Measurements from ENCODE around the gene B4GAT1.
"Not testable (repeated sequence)": the region's sequence is repeated elsewhere in the genome, so short reads cannot be mapped to it uniquely, and the experiment has no call there.

B4GAT1 gene

DNA sequence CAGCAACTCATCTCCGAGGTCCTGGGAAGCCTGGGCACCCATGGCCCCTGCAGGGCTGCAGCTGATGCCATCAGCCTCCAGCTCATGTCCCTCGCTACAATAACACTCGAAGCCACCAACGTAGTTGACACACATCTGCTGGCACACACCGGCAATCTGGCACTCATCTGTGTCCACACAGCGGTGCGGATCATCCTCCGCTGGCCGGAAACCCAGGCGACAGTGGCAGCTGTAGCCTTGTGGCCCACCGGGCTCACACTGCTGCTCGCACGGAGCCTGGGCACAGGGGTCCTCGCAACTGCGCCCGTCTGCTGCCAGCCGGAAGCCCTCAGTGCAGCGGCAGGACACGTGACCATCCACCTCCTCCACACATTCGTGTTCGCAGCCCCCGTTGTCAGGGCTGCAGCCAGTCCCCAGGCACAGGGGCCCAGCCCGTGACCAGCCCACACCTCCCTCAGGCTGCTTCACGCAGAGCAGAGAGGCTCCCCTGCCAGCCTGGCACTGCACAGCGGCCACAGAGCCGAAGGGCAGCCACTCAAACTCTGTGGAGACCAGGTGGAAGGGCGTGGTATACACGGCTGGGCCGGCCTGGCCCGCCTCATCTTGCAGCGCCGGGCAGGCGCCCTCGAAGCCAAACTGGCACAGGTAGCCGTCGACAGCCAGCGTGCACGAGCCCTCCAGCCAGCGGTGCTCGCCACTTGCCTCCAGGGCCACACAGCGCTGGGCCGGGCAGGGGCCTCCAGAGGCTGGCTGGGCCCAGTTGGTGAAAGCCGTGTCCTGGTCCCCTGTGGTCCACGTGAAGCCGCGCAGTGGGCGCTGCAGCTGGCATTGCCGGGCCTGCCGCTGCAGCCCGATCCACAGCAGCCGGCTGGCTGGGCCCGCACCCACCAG lies 31.3 kb downstream of the B4GAT1 start:
- Mint-ChIP-seq H3K9me3 (no peaks in the 10 kb centered on the region), H3K27ac (no peak overlapping the region), H3K4me3 (no peak overlapping the region), H3K36me3 (ENCODE audit: low read depth) (no peaks in the 10 kb centered on the region), H3K4me1 (ENCODE audit: low read depth) (peaks cover 52% of the 10 kb centered on the region), H3K27me3 (peaks cover 27% of the 10 kb centered on the region)
- intact Hi-C loops (cut with micrococcal nuclease) = no loop called here

DNA sequence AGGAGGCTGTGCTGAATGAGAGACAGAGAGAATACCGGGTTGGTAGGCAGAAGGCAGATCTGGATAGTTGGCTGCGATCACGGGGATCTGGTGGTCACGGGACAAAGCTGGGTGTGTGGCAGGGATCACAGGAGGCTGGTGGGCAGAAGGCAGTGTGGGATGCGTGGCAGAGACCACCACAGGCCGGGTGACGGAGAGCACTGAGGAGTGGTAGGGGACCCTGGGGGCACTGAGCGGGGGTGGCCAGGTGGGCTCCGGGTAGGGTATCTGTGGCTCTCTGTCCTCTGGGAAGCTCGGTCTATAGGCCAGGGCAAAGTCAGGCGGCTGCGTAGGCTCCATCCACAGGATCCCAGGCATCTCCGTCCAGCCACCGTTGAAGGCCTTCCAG lies 31.9 kb downstream of the B4GAT1 start:
- peaks cover 27% of the 10 kb centered on the region for H3K27me3 Mint-ChIP-seq
- no peak overlapping the region for H3K4me3 Mint-ChIP-seq
- H3K27ac Mint-ChIP-seq = peak overlapping the region; percentile 67
- H3K9me3 Mint-ChIP-seq = no peaks in the 10 kb centered on the region
- H3K4me1 Mint-ChIP-seq (ENCODE audit: low read depth) = peaks cover 52% of the 10 kb centered on the region
- no peaks in the 10 kb centered on the region for H3K36me3 Mint-ChIP-seq (ENCODE audit: low read depth)
- intact Hi-C loops (cut with micrococcal nuclease) = no loop called here

DNA sequence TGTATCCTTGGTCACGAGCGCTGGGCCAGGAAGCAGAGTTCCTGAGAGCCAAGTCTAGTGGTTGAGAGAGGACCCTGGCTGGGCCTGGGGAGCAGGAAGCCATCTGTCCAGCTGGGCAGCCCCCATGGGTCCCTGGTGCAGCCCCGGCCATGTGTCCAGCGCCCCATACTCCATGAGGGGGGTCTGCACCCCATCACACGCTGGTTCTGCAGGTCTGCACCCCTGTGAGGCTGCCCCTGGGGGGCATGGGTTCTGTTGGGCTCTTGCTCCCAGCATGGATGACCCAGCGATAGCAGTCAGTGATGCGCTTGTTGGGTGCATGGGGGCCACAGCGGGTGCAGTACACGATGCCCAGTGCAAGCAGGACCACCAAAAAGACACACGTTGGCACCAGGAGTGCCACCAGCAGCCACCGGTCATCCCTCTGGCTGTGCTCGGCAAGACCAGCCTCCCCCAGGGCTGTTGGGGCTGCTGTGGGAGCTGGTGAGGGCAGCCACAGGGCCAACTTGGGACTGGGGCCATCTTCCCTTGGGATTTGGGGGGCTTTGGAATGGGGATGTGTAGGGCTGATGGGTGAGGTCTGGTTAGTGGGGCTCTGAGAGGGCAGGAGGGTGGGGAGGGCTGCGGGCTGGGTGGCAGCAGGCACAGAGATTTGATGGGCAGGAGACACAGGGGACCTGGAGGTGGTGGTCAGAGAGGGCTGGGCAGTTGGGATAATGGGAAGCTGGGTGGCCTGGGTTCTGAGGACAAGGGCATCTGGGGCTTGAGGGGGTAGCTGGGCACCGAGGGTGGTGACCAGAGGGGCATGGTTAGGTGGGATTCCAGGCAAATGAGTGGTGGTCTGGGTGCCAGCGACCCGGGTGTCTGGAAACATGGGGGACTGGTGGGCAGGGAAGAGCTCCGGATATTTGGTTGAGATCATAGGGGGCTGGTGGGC lies 32.6 kb downstream of the B4GAT1 start:
- H3K9me3 Mint-ChIP-seq = no peaks in the 10 kb centered on the region
- peak overlapping the region; percentile 89 for H3K27ac Mint-ChIP-seq
- H3K4me1 Mint-ChIP-seq (ENCODE audit: low read depth) = peaks cover 52% of the 10 kb centered on the region
- peaks cover 30% of the 10 kb centered on the region for H3K27me3 Mint-ChIP-seq
- no peak overlapping the region for H3K4me3 Mint-ChIP-seq
- intact Hi-C loops (cut with micrococcal nuclease) = no loop called here
- H3K36me3 Mint-ChIP-seq (ENCODE audit: low read depth) = no peaks in the 10 kb centered on the region

DNA sequence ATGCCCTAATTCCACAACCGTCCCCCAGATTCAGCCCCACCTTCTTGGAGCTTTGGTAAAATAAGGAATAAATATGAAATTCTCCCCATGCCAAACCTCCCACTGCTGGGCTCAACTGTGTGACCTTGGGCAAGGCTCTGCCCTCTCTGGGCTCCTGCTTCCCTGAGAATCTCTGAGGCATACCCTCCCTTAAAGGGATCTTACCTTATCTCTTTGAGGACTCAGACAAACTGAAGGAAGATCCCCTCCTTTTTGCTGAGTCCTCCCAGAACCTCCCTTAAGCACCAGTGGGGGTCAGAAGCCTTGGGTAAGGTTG lies 33.3 kb downstream of the B4GAT1 start:
- intact Hi-C loops (cut with micrococcal nuclease) = no loop called here
- Mint-ChIP-seq H3K27ac (peak overlapping the region; percentile 89), H3K36me3 (ENCODE audit: low read depth) (no peaks in the 10 kb centered on the region), H3K4me3 (no peak overlapping the region), H3K9me3 (no peaks in the 10 kb centered on the region), H3K27me3 (peaks cover 34% of the 10 kb centered on the region), H3K4me1 (ENCODE audit: low read depth) (peaks cover 48% of the 10 kb centered on the region)

DNA sequence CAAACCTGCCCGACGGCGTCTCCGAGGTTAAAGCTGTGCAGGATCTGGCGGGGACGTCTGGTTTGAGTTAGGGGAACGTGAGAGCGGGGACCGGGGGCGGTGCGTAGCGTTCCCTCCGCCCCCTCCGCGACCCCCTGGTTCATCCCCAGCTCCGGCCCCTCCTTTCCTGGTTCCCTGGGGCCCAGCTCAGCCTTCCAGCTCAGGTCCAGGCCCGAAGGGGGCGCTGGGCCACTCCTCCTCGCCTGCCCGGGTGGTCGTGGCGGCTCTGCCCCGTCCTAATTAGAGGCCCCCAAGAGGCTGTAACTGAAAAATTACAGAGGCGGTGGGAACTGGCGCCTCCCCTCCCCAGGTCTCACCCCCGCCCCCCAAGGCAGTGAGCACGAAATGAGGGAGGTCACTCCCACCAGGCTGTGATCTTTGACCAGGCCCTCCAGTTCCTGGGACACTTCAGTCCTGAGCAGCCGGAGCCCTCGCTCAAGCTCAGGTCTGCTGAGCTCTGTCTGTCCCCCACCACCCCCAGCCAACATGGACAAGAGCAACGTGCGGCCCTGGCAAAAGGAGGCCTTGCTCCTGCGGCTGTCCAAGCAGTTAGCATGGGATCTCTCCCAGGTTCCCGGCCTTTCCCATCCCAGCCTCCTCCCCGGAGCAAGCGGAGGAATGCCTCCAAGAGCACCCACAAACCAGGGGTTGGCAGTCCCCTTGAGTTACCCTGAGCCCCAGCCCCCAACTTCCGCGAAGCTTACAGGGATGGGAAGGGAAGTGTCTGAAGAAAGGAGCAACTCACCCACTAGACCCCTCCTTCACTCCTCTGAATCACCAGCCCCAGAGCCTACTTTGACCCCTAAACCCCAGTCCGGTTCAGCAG lies 33.9 kb downstream of the B4GAT1 start:
- peaks cover 42% of the 10 kb centered on the region for H3K4me1 Mint-ChIP-seq (ENCODE audit: low read depth)
- intact Hi-C loops (cut with micrococcal nuclease) = no loop called here
- no peaks in the 10 kb centered on the region for H3K9me3 Mint-ChIP-seq
- H3K27ac Mint-ChIP-seq = peak overlapping the region; percentile 89
- H3K36me3 Mint-ChIP-seq (ENCODE audit: low read depth) = no peaks in the 10 kb centered on the region
- peak overlapping the region; percentile 88 for H3K4me3 Mint-ChIP-seq
- H3K27me3 Mint-ChIP-seq = peaks cover 38% of the 10 kb centered on the region

DNA sequence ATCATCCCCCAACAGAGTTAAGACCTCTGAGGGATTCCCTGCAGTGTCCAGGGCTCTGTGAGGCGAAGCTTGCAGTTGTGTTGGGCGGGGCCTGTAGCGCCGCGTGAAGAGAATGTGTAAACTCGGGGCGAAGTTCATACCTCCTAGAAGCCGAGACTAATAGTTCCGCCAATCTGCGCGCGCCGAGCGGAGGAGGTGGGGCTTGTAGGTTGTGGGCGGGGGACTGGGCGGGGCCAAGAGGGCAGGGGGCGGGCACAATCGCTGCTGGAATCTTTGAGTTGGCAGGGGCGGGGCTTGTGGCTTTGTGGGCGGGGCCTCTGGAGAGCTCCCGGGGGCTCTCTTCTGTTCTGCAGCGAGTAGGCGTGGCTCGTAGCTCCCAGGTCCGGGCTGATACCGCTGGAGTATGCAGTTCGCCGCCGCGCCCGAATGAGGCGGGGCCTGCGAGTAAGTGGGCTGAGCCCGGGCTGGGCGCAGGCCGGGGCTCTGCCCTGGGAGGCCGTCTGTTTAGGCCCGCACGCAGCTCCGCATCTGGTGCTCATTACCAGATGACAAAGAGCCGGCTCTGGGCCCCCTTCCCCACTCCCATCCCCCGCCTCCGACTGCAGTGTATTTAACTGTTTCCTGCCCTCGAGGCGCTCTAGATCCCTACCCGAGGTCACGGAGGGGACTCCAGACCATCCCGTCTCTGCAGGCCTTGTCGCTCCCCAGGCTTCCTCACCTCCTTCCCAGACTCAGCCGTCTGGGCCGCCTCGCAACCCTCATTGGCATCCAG lies 34.7 kb downstream of the B4GAT1 start:
- H3K4me3 Mint-ChIP-seq = peak overlapping the region; percentile 88
- peaks cover 38% of the 10 kb centered on the region for H3K27me3 Mint-ChIP-seq
- H3K9me3 Mint-ChIP-seq = no peaks in the 10 kb centered on the region
- intact Hi-C loops (cut with micrococcal nuclease) = no loop called here
- peaks cover 34% of the 10 kb centered on the region for H3K4me1 Mint-ChIP-seq (ENCODE audit: low read depth)
- H3K36me3 Mint-ChIP-seq (ENCODE audit: low read depth) = no peaks in the 10 kb centered on the region
- H3K27ac Mint-ChIP-seq = peak overlapping the region; percentile 89

DNA sequence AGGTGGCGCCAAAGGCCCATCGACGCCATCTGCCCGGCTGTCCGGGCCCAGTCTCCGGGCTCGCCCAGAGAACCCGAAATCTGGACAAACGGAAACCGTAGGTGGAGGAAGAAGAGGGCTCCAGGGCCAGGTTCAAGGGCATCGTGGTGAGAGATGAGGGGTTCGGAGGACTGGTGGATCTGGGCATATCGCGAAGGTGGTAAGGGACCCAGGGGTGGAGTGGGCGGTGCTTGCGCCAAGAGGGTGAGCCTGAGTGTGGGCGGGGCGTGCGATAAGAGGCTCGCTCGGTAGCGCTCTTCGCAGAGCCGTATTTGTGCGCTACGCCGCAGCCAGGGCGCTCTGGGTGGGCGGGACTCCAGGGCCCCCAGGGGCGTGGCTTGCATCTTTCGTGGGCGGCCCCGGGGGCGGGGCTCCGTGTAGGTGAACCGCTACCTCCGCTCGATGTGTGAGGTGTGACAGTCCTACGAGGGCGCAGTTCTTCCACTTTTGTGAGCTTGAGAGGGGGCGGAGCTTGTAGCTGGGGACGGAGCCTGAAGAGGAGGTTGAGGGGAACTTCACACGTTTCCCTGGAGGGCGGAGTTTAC lies 35.4 kb downstream of the B4GAT1 start:
- no peaks in the 10 kb centered on the region for H3K36me3 Mint-ChIP-seq (ENCODE audit: low read depth)
- intact Hi-C loops (cut with micrococcal nuclease) = loop anchor here (1.0 to 2.0 kb wide), 2 partner anchors 16 to 77 kb away; no protein-coding TSS in a partner anchor
- H3K4me3 Mint-ChIP-seq = peak overlapping the region; percentile 88
- peaks cover 38% of the 10 kb centered on the region for H3K27me3 Mint-ChIP-seq
- H3K9me3 Mint-ChIP-seq = no peaks in the 10 kb centered on the region
- peaks cover 27% of the 10 kb centered on the region for H3K4me1 Mint-ChIP-seq (ENCODE audit: low read depth)
- peak overlapping the region; percentile 89 for H3K27ac Mint-ChIP-seq

DNA sequence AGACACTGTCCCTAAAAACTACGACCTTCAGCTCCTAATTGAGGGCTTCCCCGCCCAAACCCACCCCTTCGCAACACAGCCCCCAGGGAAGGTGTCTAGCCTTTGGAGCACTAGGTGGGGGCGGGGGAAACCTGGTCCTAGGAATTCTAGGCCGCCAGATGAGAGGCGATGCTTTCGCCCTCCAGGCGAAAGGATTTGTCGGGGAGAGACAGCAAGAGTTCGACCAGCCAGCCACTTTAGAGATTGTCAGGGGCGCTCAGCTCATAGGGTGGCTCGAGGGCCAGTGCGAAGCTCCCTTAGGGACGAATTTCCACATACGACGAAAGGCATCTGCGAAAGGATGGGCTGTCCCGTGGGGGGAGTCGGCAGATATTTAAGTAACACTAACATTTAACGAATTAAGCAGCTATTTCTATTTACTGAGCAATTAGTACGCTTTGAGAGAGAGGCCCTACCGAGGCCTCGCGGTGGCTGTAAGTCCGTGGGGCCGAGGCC lies 35.9 kb downstream of the B4GAT1 start:
- intact Hi-C loops (cut with micrococcal nuclease) = loop anchor here (1.0 to 2.0 kb wide), 2 partner anchors 17 to 77 kb away; no protein-coding TSS in a partner anchor
- Mint-ChIP-seq H3K9me3 (no peaks in the 10 kb centered on the region), H3K4me3 (peak overlapping the region; percentile 88), H3K4me1 (ENCODE audit: low read depth) (peaks cover 26% of the 10 kb centered on the region), H3K27ac (peak overlapping the region; percentile 89), H3K27me3 (peaks cover 38% of the 10 kb centered on the region), H3K36me3 (ENCODE audit: low read depth) (no peaks in the 10 kb centered on the region)

DNA sequence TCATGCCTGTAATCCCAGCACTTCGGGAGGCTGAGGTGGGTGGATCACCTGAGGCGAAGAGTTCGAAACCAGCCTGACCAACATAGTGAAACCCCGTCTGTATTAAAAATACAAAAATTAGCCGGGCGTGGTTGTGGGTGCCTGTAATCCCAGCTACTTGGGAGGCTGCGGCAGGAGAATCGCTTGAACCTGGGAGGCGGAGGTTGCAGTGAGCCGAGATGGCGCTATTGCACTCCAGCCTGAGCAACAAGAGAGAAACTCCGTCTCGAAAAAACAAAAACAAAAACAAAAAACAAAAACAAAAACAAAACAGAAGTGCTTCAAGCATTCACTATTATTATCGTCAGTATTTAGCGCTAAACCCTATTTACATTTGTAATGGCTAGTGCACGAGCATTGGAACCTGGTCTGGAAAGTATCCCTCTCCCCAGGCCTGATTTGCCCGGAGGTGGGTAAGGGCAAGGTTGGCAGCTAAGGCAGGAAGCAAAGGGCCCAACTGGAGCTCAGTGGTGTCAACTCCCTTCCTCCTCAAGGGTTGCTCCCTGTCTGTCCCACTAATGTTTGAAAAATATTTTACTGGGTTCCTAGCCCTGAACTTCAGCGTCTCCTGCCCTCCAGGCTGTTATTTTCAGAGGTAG lies 36.5 kb downstream of the B4GAT1 start:
- not testable (repeated sequence) for H3K4me3 Mint-ChIP-seq; H3K36me3 Mint-ChIP-seq (ENCODE audit: low read depth); H3K27ac Mint-ChIP-seq; H3K9me3 Mint-ChIP-seq
- peaks cover 38% of the 10 kb centered on the region for H3K27me3 Mint-ChIP-seq
- intact Hi-C loops (cut with micrococcal nuclease) = loop anchor here (1.0 to 2.0 kb wide), 2 partner anchors 17 to 78 kb away; no protein-coding TSS in a partner anchor
- H3K4me1 Mint-ChIP-seq (ENCODE audit: low read depth) = peaks cover 26% of the 10 kb centered on the region

DNA sequence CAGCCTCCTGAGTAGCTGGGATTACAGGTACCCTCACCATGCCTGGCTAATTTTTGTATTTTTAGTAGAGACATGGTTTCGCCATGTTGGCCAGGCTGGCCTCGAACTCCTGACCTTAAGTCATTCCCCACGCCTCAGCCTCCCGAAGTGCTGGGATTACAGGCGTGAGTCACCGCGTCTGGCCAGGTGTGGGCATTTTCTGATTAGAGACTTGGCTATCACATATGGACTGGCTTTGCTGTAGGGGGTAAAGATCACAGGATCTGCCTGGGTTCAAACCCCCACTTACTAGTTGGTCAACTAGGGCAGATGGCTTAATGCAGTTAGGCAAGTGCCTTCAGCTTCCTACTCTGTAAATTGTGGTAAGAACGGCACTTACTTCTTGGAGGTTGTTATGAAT lies 37.1 kb downstream of the B4GAT1 start:
- Mint-ChIP-seq H3K36me3 (ENCODE audit: low read depth) (no peaks in the 10 kb centered on the region), H3K4me3 (no peak overlapping the region), H3K4me1 (ENCODE audit: low read depth) (peaks cover 25% of the 10 kb centered on the region), H3K27me3 (peaks cover 33% of the 10 kb centered on the region), H3K9me3 (no peaks in the 10 kb centered on the region), H3K27ac (no peak overlapping the region)
- intact Hi-C loops (cut with micrococcal nuclease) = loop anchor here (2.0 kb wide), 1 partner anchor 78 kb away; no protein-coding TSS in a partner anchor

DNA sequence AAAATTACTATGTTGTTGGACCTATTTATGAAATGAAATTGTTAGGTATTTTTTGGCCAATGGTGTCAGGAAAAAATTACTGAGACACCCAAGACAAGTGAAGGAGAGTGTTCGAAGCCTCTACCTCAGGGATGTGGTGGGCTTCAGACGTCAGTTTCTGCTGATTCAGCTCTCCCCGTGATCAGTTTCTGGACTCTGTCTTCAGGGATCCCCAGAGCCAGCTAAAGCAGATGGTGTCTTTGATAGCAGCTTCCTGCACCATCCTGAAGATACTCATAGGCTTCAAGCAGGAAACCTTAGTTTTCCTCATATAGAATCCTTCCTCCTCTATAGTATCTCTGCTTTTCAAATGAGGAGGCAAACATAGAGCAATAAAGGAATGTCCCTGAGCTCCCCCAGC lies 38.0 kb downstream of the B4GAT1 start:
- H3K4me3 Mint-ChIP-seq = no peak overlapping the region
- intact Hi-C loops (cut with micrococcal nuclease) = no loop called here
- H3K4me1 Mint-ChIP-seq (ENCODE audit: low read depth) = peaks cover 21% of the 10 kb centered on the region
- peaks cover 30% of the 10 kb centered on the region for H3K27me3 Mint-ChIP-seq
- no peaks in the 10 kb centered on the region for H3K36me3 Mint-ChIP-seq (ENCODE audit: low read depth)
- H3K9me3 Mint-ChIP-seq = no peaks in the 10 kb centered on the region
- H3K27ac Mint-ChIP-seq = no peak overlapping the region

DNA sequence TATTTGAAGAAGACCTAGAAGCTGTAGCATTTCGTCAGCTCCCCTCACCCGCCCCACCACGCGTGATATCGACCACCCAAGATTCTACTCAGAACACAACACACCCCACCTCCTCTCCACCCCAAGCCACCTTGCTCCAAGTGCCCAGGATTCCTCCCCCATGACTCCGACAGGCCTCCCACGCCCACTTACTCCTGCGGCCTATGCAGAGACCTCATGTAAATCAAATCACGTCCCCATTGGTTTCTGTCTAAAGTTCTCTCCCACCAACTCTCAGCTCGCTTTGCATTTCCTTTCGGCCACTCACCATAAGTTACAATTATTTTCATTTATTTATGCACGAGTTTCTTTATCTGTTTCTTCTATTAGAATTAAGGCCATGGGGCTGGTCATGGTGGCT lies 44.8 kb downstream of the B4GAT1 start:
- Mint-ChIP-seq H3K4me1 (ENCODE audit: low read depth) (peaks cover 5% of the 10 kb centered on the region), H3K27me3 (peaks cover 16% of the 10 kb centered on the region), H3K36me3 (ENCODE audit: low read depth) (no peaks in the 10 kb centered on the region), H3K27ac (no peak overlapping the region), H3K9me3 (no peaks in the 10 kb centered on the region), H3K4me3 (no peak overlapping the region)
- intact Hi-C loops (cut with micrococcal nuclease) = no loop called here

All from dendritic cell treated with granulocyte-macrophage colony-stimulating factor and Interleukin-4, amounts not matched to agents 40 ng/mL and 50 ng/mL, for 4 days (primary cell).